ENCODE results near the gene AOC3. TPM values are rescaled to one million over a fixed set of nuclear protein-coding genes. Genes with fewer than 3 reads are reported as not detected.

The AOC3 gene
- total RNA-seq, 1 experiment from 2014 or later, result 2.8 TPM

- H3K14ac ChIP-seq (ENCODE audit: insufficient read depth, low read length), result peak overlapping the region; percentile 98
- no peaks in the 10 kb centered on the region for H3K27me3 ChIP-seq (ENCODE audit: insufficient read depth, low read length)
- no peak overlapping the region for H3K23ac ChIP-seq (ENCODE audit: insufficient read length, low read depth, low read length)
- H2AK5ac ChIP-seq (ENCODE audit: insufficient read length, low read length), result no peak overlapping the region
- peaks cover 9% of the 10 kb centered on the region for H3K23me2 ChIP-seq (ENCODE audit: insufficient read length, low read depth, low read length, poor library complexity, severe bottlenecking)
- H3K79me2 ChIP-seq (ENCODE audit: insufficient read depth, low read length), result peaks cover 5% of the 10 kb centered on the region; the same call in 1 of the 2 replicates
- peaks cover 4% of the 10 kb centered on the region for H3K27me3 Mint-ChIP-seq (ENCODE audit: low read depth)
- no peak overlapping the region for H2BK20ac ChIP-seq (ENCODE audit: low read depth, low read length, poor library complexity, severe bottlenecking)
- H3K4ac ChIP-seq (ENCODE audit: low read depth, low read length), result no peak overlapping the region
- H4K5ac ChIP-seq (ENCODE audit: insufficient read length, low read depth, low read length), result no peak overlapping the region
- DNase-seq, result no peak
- no peak overlapping the region for H3T11ph ChIP-seq (ENCODE audit: low read length)
- peak overlapping the region; percentile 95 for H3K4me2 ChIP-seq (ENCODE audit: insufficient read depth, insufficient read length, low read length)
- H3K4me3 Mint-ChIP-seq, result peak overlapping the region; percentile 94 to 96
- no peaks in the 10 kb centered on the region for H3K4me1 ChIP-seq (ENCODE audit: insufficient read depth, low read length)
- H3K27ac ChIP-seq (ENCODE audit: insufficient read length, low read depth, low read length), result no peak overlapping the region
- H2BK5ac ChIP-seq (ENCODE audit: insufficient read length, low read length), result no peak overlapping the region
- no peak overlapping the region for H3K56ac ChIP-seq (ENCODE audit: insufficient read length, low read depth, low read length)
- H2BK120ac ChIP-seq (ENCODE audit: low read depth, low read length, poor library complexity, severe bottlenecking), result no peak overlapping the region
- peak overlapping the region; percentile 91 for H3K9ac ChIP-seq (ENCODE audit: extremely low read depth, insufficient read length, low read length)
- H3K9me3 Mint-ChIP-seq, result no peaks in the 10 kb centered on the region; a peak in 1 of 5 replicates
- H2AFZ ChIP-seq (ENCODE audit: low read length), result no peak overlapping the region
- no peaks in the 10 kb centered on the region for H4K20me1 ChIP-seq (ENCODE audit: control insufficient read depth, insufficient read depth, insufficient read length)
- peaks cover 28 to 51% (median 45%) of the 10 kb centered on the region in 3 experiments for H3K36me3 Mint-ChIP-seq (ENCODE audit: insufficient read depth in 1 of 3, low read depth in 3 of 3)
- TF ChIP-seq, protein P1, sequence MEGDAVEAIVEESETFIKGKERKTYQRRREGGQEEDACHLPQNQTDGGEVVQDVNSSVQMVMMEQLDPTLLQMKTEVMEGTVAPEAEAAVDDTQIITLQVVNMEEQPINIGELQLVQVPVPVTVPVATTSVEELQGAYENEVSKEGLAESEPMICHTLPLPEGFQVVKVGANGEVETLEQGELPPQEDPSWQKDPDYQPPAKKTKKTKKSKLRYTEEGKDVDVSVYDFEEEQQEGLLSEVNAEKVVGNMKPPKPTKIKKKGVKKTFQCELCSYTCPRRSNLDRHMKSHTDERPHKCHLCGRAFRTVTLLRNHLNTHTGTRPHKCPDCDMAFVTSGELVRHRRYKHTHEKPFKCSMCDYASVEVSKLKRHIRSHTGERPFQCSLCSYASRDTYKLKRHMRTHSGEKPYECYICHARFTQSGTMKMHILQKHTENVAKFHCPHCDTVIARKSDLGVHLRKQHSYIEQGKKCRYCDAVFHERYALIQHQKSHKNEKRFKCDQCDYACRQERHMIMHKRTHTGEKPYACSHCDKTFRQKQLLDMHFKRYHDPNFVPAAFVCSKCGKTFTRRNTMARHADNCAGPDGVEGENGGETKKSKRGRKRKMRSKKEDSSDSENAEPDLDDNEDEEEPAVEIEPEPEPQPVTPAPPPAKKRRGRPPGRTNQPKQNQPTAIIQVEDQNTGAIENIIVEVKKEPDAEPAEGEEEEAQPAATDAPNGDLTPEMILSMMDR (conservative IDR thresholded peaks at IDR 0.05), result no peak
- H2BK15ac ChIP-seq (ENCODE audit: low read depth, low read length), result no peak overlapping the region
- H3K27ac Mint-ChIP-seq, result peak overlapping the region; percentile 99 to 100 (median 100)
- H4K8ac ChIP-seq (replicated peaks; ENCODE audit: insufficient read length, low read depth, low read length), result peak overlapping the region; percentile 30
- peak overlapping the region; percentile 7 for H4K91ac ChIP-seq (ENCODE audit: insufficient read length, low read depth, low read length)
- H3K79me1 ChIP-seq (ENCODE audit: insufficient read depth, low read depth, low read length, poor library complexity, severe bottlenecking), result peaks cover 3% of the 10 kb centered on the region
- no peak overlapping the region for H2BK12ac ChIP-seq (ENCODE audit: insufficient read length, low read depth, low read length)
- WGBS (ENCODE audit: extremely low coverage, insufficient read length, low lambda C conversion rate), result no CpG with 5 or more reads among the region's 18 CpGs
- H3K18ac ChIP-seq (ENCODE audit: insufficient read length, low read depth, low read length), result peak overlapping the region; percentile 92
- peaks cover 14 to 17% of the 10 kb centered on the region in 2 experiments for H3K4me1 Mint-ChIP-seq
- H3K9me3 ChIP-seq (ENCODE audit: control insufficient read depth, low read depth, low read length), result no peaks in the 10 kb centered on the region
Measured at GRCh38 chr17:42833767-42834422, 17.1 kb upstream of the AOC3 start.

All from H9 (cell line).